Measurements from ENCODE around the gene TIMM23. TPM values are rescaled to one million over a fixed set of nuclear protein-coding genes. Genes with fewer than 3 reads are reported as not detected.

TIMM23 gene
- total and polyA plus RNA-seq, 3 experiments from 2014 or later = 65.3 to 101 (median 96.4) TPM

DNA sequence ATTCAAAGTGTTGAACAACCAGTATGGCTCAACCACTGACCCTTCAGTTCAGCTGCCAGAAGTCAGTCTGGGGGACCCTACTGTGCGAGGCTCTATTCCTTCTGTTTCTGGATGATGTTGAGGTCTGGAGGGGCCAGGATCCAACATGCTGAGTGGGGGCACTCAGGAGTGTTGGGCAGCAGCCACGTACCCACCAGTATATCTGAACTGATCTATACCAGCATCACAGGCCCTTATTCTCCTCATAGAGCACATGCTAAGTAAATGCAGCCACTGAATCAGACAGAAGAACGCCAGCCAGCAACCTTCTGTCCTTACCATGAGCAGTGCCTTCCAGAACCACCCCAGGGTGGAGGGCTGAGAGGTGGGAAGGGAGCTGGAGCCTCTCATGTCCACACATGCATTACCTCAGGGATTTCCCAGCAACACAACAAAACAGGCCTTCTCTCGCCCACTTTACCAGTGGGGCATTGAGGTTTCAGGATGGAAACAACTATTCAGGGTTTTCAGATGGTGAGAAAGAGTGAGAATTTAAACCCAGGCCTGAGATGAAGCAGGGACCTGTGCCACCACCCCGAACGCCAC lies 80.6 kb downstream of the TIMM23 start:
- Histone ChIP-seq H3K9me3 (ENCODE audit: low read length) (no peaks in the 10 kb centered on the region), H3K27ac (ENCODE audit: low read depth, low read length) (no peak overlapping the region), H3K4me1 (ENCODE audit: insufficient read depth, low read length) (no peaks in the 10 kb centered on the region), H3K36me3 (ENCODE audit: insufficient read depth, low read length) (no peaks in the 10 kb centered on the region), H3K4me3 (ENCODE audit: low read length) (no peak overlapping the region), H3K27me3 (ENCODE audit: insufficient read depth, low read length, poor library complexity, severe bottlenecking) (no peaks in the 10 kb centered on the region)
- peaks cover 0 to 5% (median 0%) of the 10 kb centered on the region in 3 donors for H3K4me1 Mint-ChIP-seq
- H3K9me3 Mint-ChIP-seq = peaks cover 2 to 10% (median 6%) of the 10 kb centered on the region in 5 donors
- no peak overlapping the region for H3K4me3 Mint-ChIP-seq
- peaks cover 8 to 17% of the 10 kb centered on the region in 2 donors for H3K27me3 Mint-ChIP-seq
- CTCF ChIA-PET = no interaction called here
- H3K27ac Mint-ChIP-seq = no peak overlapping the region
- no peak for DNase-seq
- peaks cover 0 to 20% (median 0%) of the 10 kb centered on the region in 3 donors for H3K36me3 Mint-ChIP-seq
- POLR2A ChIA-PET = no interaction called here

Other genes starting within 250 kb of the TIMM23 start
- gene WASHC2C, start 245.2 kb upstream of the TIMM23 start, total RNA-seq = 10 to 100 TPM; 23.4 to 23.6 TPM
- gene WASHC2C, start 245.2 kb upstream of the TIMM23 start, polyA plus RNA-seq = 41.1 TPM
- 10 to 100 TPM; 14.6 to 17.2 TPM for gene AGAP4, start 125.0 kb upstream of the TIMM23 start, total RNA-seq
- gene AGAP4, start 125.0 kb upstream of the TIMM23 start, polyA plus RNA-seq = 1.3 TPM
- 100 to 1,000 TPM; 110 to 113 TPM for gene NCOA4, start 58.1 kb downstream of the TIMM23 start, total RNA-seq
- gene NCOA4, start 58.1 kb downstream of the TIMM23 start, polyA plus RNA-seq = 147 TPM
- not detected for gene MSMB, start 73.8 kb downstream of the TIMM23 start, total RNA-seq
- gene MSMB, start 73.8 kb downstream of the TIMM23 start, polyA plus RNA-seq = not detected